Measurements from ENCODE around the gene TBCD.

Gene TBCD

GRCh38 chr17:82924812-82925211 lies 172.9 kb downstream of the TBCD start:
- Histone ChIP-seq H3K27ac (ENCODE audit: low read depth, low read length) (no peak overlapping the region), H3K36me3 (ENCODE audit: insufficient read depth, low read length) (peaks cover 41% of the 10 kb centered on the region)

GRCh38 chr17:82925336-82925735 lies 173.5 kb downstream of the TBCD start:
- H3K9ac ChIP-seq (ENCODE audit: low read length) = no peak overlapping the region
- no peaks in the 10 kb centered on the region for H3K27me3 ChIP-seq (ENCODE audit: control insufficient read depth in 1 of 2, insufficient read depth in 2 of 2, low read length in 2 of 2)
- no peaks in the 10 kb centered on the region for H3K9me3 ChIP-seq (ENCODE audit: low read length)
- no peak overlapping the region for H3K4me3 ChIP-seq (ENCODE audit: low read depth in 1 of 2, low read length in 2 of 2)
- peaks cover 47% of the 10 kb centered on the region for H3K36me3 ChIP-seq (ENCODE audit: insufficient read depth, low read length)
- H3K4me1 ChIP-seq (ENCODE audit: insufficient read depth, low read length) = no peaks in the 10 kb centered on the region
- no peak overlapping the region for H3K27ac ChIP-seq (ENCODE audit: low read depth, low read length)

More at GRCh38 chr17:82924812-82925211, 172.9 kb downstream of the TBCD start:
- Histone ChIP-seq H3K27me3 (ENCODE audit: control insufficient read depth in 1 of 2, insufficient read depth in 2 of 2, low read length in 2 of 2) (no peaks in the 10 kb centered on the region), H3K4me3 (ENCODE audit: low read depth in 1 of 2, low read length in 2 of 2) (no peak overlapping the region), H3K9me3 (ENCODE audit: low read length) (no peaks in the 10 kb centered on the region), H3K4me1 (ENCODE audit: insufficient read depth, low read length) (no peaks in the 10 kb centered on the region), H3K9ac (ENCODE audit: low read length) (no peak overlapping the region)

- Histone ChIP-seq H3K4me3 (ENCODE audit: low read depth in 1 of 2, low read length in 2 of 2) (no peak overlapping the region), H3K4me1 (ENCODE audit: insufficient read depth, low read length) (no peaks in the 10 kb centered on the region), H3K9ac (ENCODE audit: low read length) (no peak overlapping the region), H3K9me3 (ENCODE audit: low read length) (no peaks in the 10 kb centered on the region), H3K36me3 (ENCODE audit: insufficient read depth, low read length) (peaks cover 54% of the 10 kb centered on the region), H3K27me3 (ENCODE audit: control insufficient read depth in 1 of 2, insufficient read depth in 2 of 2, low read length in 2 of 2) (no peaks in the 10 kb centered on the region), H3K27ac (ENCODE audit: low read depth, low read length) (no peak overlapping the region)
Measured at GRCh38 chr17:82926081-82926480, 174.2 kb downstream of the TBCD start.

- H3K27ac ChIP-seq (ENCODE audit: low read depth, low read length) = no peak overlapping the region
- H3K9me3 ChIP-seq (ENCODE audit: low read length) = no peaks in the 10 kb centered on the region
- no peaks in the 10 kb centered on the region for H3K27me3 ChIP-seq (ENCODE audit: control insufficient read depth in 1 of 2, insufficient read depth in 2 of 2, low read length in 2 of 2)
- H3K9ac ChIP-seq (ENCODE audit: low read length) = no peak overlapping the region
- H3K4me3 ChIP-seq (ENCODE audit: low read depth in 1 of 2, low read length in 2 of 2) = no peak overlapping the region
- peaks cover 54% of the 10 kb centered on the region for H3K36me3 ChIP-seq (ENCODE audit: insufficient read depth, low read length)
- H3K4me1 ChIP-seq (ENCODE audit: insufficient read depth, low read length) = peaks cover 4% of the 10 kb centered on the region
Measured at GRCh38 chr17:82926716-82927115, 174.9 kb downstream of the TBCD start.

- H3K27me3 ChIP-seq (ENCODE audit: control insufficient read depth in 1 of 2, insufficient read depth in 2 of 2, low read length in 2 of 2) = no peaks in the 10 kb centered on the region
- no peak overlapping the region for H3K4me3 ChIP-seq (ENCODE audit: low read depth in 1 of 2, low read length in 2 of 2)
- peaks cover 4% of the 10 kb centered on the region for H3K4me1 ChIP-seq (ENCODE audit: insufficient read depth, low read length)
- H3K36me3 ChIP-seq (ENCODE audit: insufficient read depth, low read length) = peaks cover 54% of the 10 kb centered on the region
- no peak overlapping the region for H3K9ac ChIP-seq (ENCODE audit: low read length)
- H3K9me3 ChIP-seq (ENCODE audit: low read length) = no peaks in the 10 kb centered on the region
- H3K27ac ChIP-seq (ENCODE audit: low read depth, low read length) = no peak overlapping the region
Measured at GRCh38 chr17:82927311-82927660, 175.4 kb downstream of the TBCD start.

GRCh38 chr17:82927661-82928601 lies 176.1 kb downstream of the TBCD start:
- Histone ChIP-seq H3K27ac (ENCODE audit: low read depth, low read length) (no peak overlapping the region), H3K36me3 (ENCODE audit: insufficient read depth, low read length) (peaks cover 54% of the 10 kb centered on the region), H3K4me1 (ENCODE audit: insufficient read depth, low read length) (peaks cover 4% of the 10 kb centered on the region), H3K27me3 (ENCODE audit: control insufficient read depth in 1 of 2, insufficient read depth in 2 of 2, low read length in 2 of 2) (no peaks in the 10 kb centered on the region), H3K9ac (ENCODE audit: low read length) (no peak overlapping the region), H3K4me3 (ENCODE audit: low read depth in 1 of 2, low read length in 2 of 2) (no peak overlapping the region), H3K9me3 (ENCODE audit: low read length) (no peaks in the 10 kb centered on the region)

GRCh38 chr17:82929011-82929622 lies 177.3 kb downstream of the TBCD start:
- H3K27me3 ChIP-seq (ENCODE audit: control insufficient read depth in 1 of 2, insufficient read depth in 2 of 2, low read length in 2 of 2) = no peaks in the 10 kb centered on the region
- H3K9ac ChIP-seq (ENCODE audit: low read length) = no peak overlapping the region
- no peak overlapping the region for H3K27ac ChIP-seq (ENCODE audit: low read depth, low read length)
- peaks cover 4% of the 10 kb centered on the region for H3K4me1 ChIP-seq (ENCODE audit: insufficient read depth, low read length)
- H3K9me3 ChIP-seq (ENCODE audit: low read length) = no peaks in the 10 kb centered on the region
- H3K36me3 ChIP-seq (ENCODE audit: insufficient read depth, low read length) = peaks cover 62% of the 10 kb centered on the region
- H3K4me3 ChIP-seq (ENCODE audit: low read depth in 1 of 2, low read length in 2 of 2) = no peak overlapping the region

- Histone ChIP-seq H3K9ac (ENCODE audit: low read length) (no peak overlapping the region), H3K9me3 (ENCODE audit: low read length) (no peaks in the 10 kb centered on the region), H3K36me3 (ENCODE audit: insufficient read depth, low read length) (peaks cover 66% of the 10 kb centered on the region), H3K27me3 (ENCODE audit: control insufficient read depth in 1 of 2, insufficient read depth in 2 of 2, low read length in 2 of 2) (no peaks in the 10 kb centered on the region), H3K4me3 (ENCODE audit: low read depth in 1 of 2, low read length in 2 of 2) (no peak overlapping the region), H3K4me1 (ENCODE audit: insufficient read depth, low read length) (peaks cover 4% of the 10 kb centered on the region), H3K27ac (ENCODE audit: low read depth, low read length) (no peak overlapping the region)
Measured at GRCh38 chr17:82929676-82930042, 177.8 kb downstream of the TBCD start.

- no peak overlapping the region for H3K27ac ChIP-seq (ENCODE audit: low read depth, low read length)
- H3K4me3 ChIP-seq (ENCODE audit: low read depth in 1 of 2, low read length in 2 of 2) = no peak overlapping the region
- peaks cover 4% of the 10 kb centered on the region for H3K4me1 ChIP-seq (ENCODE audit: insufficient read depth, low read length)
- no peaks in the 10 kb centered on the region for H3K27me3 ChIP-seq (ENCODE audit: control insufficient read depth in 1 of 2, insufficient read depth in 2 of 2, low read length in 2 of 2)
- H3K9ac ChIP-seq (ENCODE audit: low read length) = no peak overlapping the region
- no peaks in the 10 kb centered on the region for H3K9me3 ChIP-seq (ENCODE audit: low read length)
- peaks cover 60% of the 10 kb centered on the region for H3K36me3 ChIP-seq (ENCODE audit: insufficient read depth, low read length)
Measured at GRCh38 chr17:82930043-82930923, 178.4 kb downstream of the TBCD start.

- peaks cover 56% of the 10 kb centered on the region for H3K36me3 ChIP-seq (ENCODE audit: insufficient read depth, low read length)
- H3K9me3 ChIP-seq (ENCODE audit: low read length) = no peaks in the 10 kb centered on the region
- H3K4me1 ChIP-seq (ENCODE audit: insufficient read depth, low read length) = peaks cover 4% of the 10 kb centered on the region
- H3K9ac ChIP-seq (ENCODE audit: low read length) = no peak overlapping the region
- H3K27me3 ChIP-seq (ENCODE audit: control insufficient read depth in 1 of 2, insufficient read depth in 2 of 2, low read length in 2 of 2) = no peaks in the 10 kb centered on the region
- no peak overlapping the region for H3K4me3 ChIP-seq (ENCODE audit: low read depth in 1 of 2, low read length in 2 of 2)
- no peak overlapping the region for H3K27ac ChIP-seq (ENCODE audit: low read depth, low read length)
Measured at GRCh38 chr17:82930924-82931698, 179.2 kb downstream of the TBCD start.
